COLO829 (cell line): ENCODE data around the gene BRWD1.
"Not testable (repeated sequence)": the region's sequence is repeated elsewhere in the genome, so short reads cannot be mapped to it uniquely, and the experiment has no call there.

Source experiments
- DNase-seq: peaks from one replicate; pipeline ENCODE4 v3.0.0; 2012; ENCODE audit warnings: low spot score

BRWD1 gene

GRCh38 chr21:39281853-39282252 lies 31.6 kb downstream of the BRWD1 start:
- DNase-seq = no peak

GRCh38 chr21:39281207-39281606 lies 32.2 kb downstream of the BRWD1 start:
- no peak for DNase-seq

GRCh38 chr21:39269620-39270019 lies 43.8 kb downstream of the BRWD1 start:
- DNase-seq = no peak

GRCh38 chr21:39265603-39266002 lies 47.8 kb downstream of the BRWD1 start:
- DNase-seq = no peak

GRCh38 chr21:39263372-39263771 lies 50.1 kb downstream of the BRWD1 start:
- DNase-seq = no peak

GRCh38 chr21:39258207-39258606 lies 55.2 kb downstream of the BRWD1 start:
- DNase-seq = no peak

- DNase-seq = no peak
These were observed 62.1 kb downstream of the BRWD1 start for GRCh38 chr21:39251326-39251725.

- no peak for DNase-seq
These were observed 75.2 kb downstream of the BRWD1 start for GRCh38 chr21:39238275-39238674.

- DNase-seq = no peak
These were observed 80.6 kb downstream of the BRWD1 start for GRCh38 chr21:39232861-39233291.

GRCh38 chr21:39224930-39225329 lies 88.5 kb downstream of the BRWD1 start:
- no peak for DNase-seq

- no peak for DNase-seq
These were observed 91.4 kb downstream of the BRWD1 start for GRCh38 chr21:39221997-39222486.

- DNase-seq = no peak
These were observed 92.0 kb downstream of the BRWD1 start for GRCh38 chr21:39221282-39221996.

- DNase-seq = not testable (repeated sequence)
These were observed 92.6 kb downstream of the BRWD1 start for GRCh38 chr21:39220875-39221274.

- DNase-seq = no peak
These were observed 93.3 kb downstream of the BRWD1 start for GRCh38 chr21:39220150-39220549.

GRCh38 chr21:39218082-39218409 lies 95.4 kb downstream of the BRWD1 start:
- no peak for DNase-seq

- no peak for DNase-seq
These were observed 95.9 kb downstream of the BRWD1 start for GRCh38 chr21:39217356-39218081.

- no peak for DNase-seq
These were observed 97.1 kb downstream of the BRWD1 start for GRCh38 chr21:39216290-39216689.

- DNase-seq = no peak
These were observed 98.4 kb downstream of the BRWD1 start for GRCh38 chr21:39215078-39215477.

- DNase-seq = no peak
These were observed 104.1 kb downstream of the BRWD1 start for GRCh38 chr21:39209334-39209688.

- no peak for DNase-seq
These were observed 104.7 kb downstream of the BRWD1 start for GRCh38 chr21:39208624-39209333.

GRCh38 chr21:39204134-39204533 lies 109.3 kb downstream of the BRWD1 start:
- DNase-seq = no peak

GRCh38 chr21:39198800-39199199 lies 114.6 kb downstream of the BRWD1 start:
- no peak for DNase-seq
